ENCODE results near the gene MYDGF. TPM values are rescaled to one million over a fixed set of nuclear protein-coding genes. Genes with fewer than 3 reads are reported as not detected.

The MYDGF gene
- total and polyA plus RNA-seq, 9 of the 15 experiments (the other 6 are each of a cell fraction or from before 2014, with no cell fraction given) = 4.2 to 141 (median 82.1) TPM

DNA sequence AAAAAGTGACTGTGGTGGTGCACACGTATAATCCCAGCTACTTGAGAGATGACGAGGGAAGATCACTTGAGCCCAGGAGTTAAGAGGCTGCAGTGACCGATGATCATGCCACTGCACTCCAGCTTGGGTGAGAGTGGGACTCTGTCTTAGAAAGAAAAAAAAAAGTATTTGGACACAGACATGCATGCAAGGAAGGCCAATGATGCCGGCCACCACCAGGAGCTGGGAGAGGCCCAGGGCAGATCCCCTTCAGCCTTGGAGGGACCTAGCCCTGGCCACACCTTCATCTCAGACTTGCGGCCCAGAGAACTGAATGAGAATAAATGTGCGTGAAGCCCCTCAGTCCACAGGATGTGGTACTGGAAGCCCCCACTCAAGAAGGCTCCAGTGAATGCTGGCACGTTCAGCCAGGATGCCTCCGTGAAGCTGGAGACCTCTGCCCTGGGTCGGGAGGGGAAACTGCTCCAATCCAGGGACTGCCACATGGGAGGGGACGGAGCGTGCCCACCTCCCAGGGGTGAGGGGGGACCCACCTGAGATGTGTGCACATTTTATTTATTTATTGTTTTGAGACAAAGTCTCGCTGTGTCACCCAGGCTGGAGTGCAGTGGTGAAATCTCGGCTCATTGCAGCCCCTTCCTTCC lies 16.2 kb downstream of the MYDGF start:
- 86% methylated on average over 12 of the region's 13 CpGs for whole genome bisulfite sequencing (ENCODE audit: insufficient coverage, low coverage, missing lambda C conversion rate)
- intact Hi-C loops (cut with micrococcal nuclease) (no loop called here), in situ Hi-C loops (cut with MboI) (no loop called here)
- FAIRE-seq = no peak
- no peak overlapping the region for H3K4me2 ChIP-seq (ENCODE audit: insufficient read depth, low read length)
- no peak overlapping the region for H2AFZ ChIP-seq (ENCODE audit: low read depth, low read length)
- peaks cover 53% of the 10 kb centered on the region; the same call in 2 of the 3 replicates for H3K36me3 ChIP-seq (ENCODE audit: control insufficient read depth, insufficient read depth, low read length)
- ATAC-seq = no peak
- H3K27me3 ChIP-seq (ENCODE audit: control insufficient read depth in 2 of 2, insufficient read depth in 2 of 2, low read length in 2 of 2) = no peaks in the 10 kb centered on the region
- BruUV-seq (replicated peaks) = no TSS peak
- H3K4me1 ChIP-seq (replicated peaks in 1 of 2; ENCODE audit: control insufficient read depth in 2 of 2, insufficient read depth in 2 of 2, low read length in 2 of 2) = peaks cover 11 to 20% of the 10 kb centered on the region in 2 experiments; a peak in 3 of 5 replicates
- no peak overlapping the region for H3K27ac ChIP-seq (ENCODE audit: extremely low read depth, low read depth, low read length)
- H3K9me1 ChIP-seq (ENCODE audit: control insufficient read depth, insufficient read depth, low read length) = peaks cover 3% of the 10 kb centered on the region
- no peaks in the 10 kb centered on the region for H3K9me3 ChIP-seq (replicated peaks; ENCODE audit: control insufficient read depth, insufficient read depth, low read depth, low read length)
- ChIA-PET CTCF (ENCODE audit: low intra/inter-chr PET ratio) (interaction anchor here (0.6 kb wide), 1 partner anchor 375 kb away, joined by 3 read pairs; no protein-coding TSS in a partner anchor), POLR2A (interaction anchor here (0.6 to 2.1 kb wide), 8 partner anchors 10 to 489 kb away, joined by 3 to 5 read pairs (median 4); no protein-coding TSS in a partner anchor)
- DNase-seq (ENCODE audit: extremely low read depth in 1 of 4, low spot score in 3 of 4) = peak in 1 of 4 experiments; percentile 9
- no peaks in the 10 kb centered on the region for H3K79me2 ChIP-seq (ENCODE audit: control insufficient read depth, insufficient read depth, low read length)
- no peaks in the 10 kb centered on the region for H4K20me1 ChIP-seq (replicated peaks; ENCODE audit: control insufficient read depth, insufficient read depth, low read length)
- no peak overlapping the region for H3K9ac ChIP-seq (ENCODE audit: insufficient read depth in 1 of 2, low read depth in 2 of 2, low read length in 2 of 2)
- no peak overlapping the region for H3K4me3 ChIP-seq
- TF ChIP-seq, protein P1, sequence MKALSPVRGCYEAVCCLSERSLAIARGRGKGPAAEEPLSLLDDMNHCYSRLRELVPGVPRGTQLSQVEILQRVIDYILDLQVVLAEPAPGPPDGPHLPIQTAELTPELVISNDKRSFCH (CRISPR knock-in tag; IDR thresholded peaks at IDR 0.05) = no peak
- TF ChIP-seq, protein P1 (tag; IDR thresholded peaks at IDR 0.05) = no peak
- TF ChIP-seq TEAD1 (CRISPR knock-in tag; IDR thresholded peaks at IDR 0.05) (no peak), HNRNPUL1 (IDR thresholded peaks at IDR 0.05; ENCODE audit: low read length) (no peak), SMAD2 (IDR thresholded peaks at IDR 0.05; ENCODE audit: low read depth, low read length) (no peak), GTF2F1 (IDR thresholded peaks at IDR 0.05; ENCODE audit: low read depth, low read length) (no peak), MED1 (CRISPR knock-in tag; IDR thresholded peaks at IDR 0.05; ENCODE audit: borderline replicate concordance) (0 out of 2 replicates have a peak, but pooled peaks have one; percentile 51), POLR2G (IDR thresholded peaks at IDR 0.05; ENCODE audit: low read depth, low read length) (peak; percentile 61), KDM5B (IDR thresholded peaks at IDR 0.05; ENCODE audit: insufficient replicate concordance, low read depth, low read length) (no peak), HSF4 (CRISPR knock-in tag; IDR thresholded peaks at IDR 0.05; ENCODE audit: borderline replicate concordance) (no peak), SRSF1 (IDR thresholded peaks at IDR 0.05; ENCODE audit: low read depth, low read length) (no peak), LCOR (CRISPR knock-in tag; IDR thresholded peaks at IDR 0.05) (no peak)
- TF ChIP-seq, protein P2, sequence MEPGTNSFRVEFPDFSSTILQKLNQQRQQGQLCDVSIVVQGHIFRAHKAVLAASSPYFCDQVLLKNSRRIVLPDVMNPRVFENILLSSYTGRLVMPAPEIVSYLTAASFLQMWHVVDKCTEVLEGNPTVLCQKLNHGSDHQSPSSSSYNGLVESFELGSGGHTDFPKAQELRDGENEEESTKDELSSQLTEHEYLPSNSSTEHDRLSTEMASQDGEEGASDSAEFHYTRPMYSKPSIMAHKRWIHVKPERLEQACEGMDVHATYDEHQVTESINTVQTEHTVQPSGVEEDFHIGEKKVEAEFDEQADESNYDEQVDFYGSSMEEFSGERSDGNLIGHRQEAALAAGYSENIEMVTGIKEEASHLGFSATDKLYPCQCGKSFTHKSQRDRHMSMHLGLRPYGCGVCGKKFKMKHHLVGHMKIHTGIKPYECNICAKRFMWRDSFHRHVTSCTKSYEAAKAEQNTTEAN (CRISPR knock-in tag; IDR thresholded peaks at IDR 0.05) = no peak
- TF ChIP-seq, protein P3, sequence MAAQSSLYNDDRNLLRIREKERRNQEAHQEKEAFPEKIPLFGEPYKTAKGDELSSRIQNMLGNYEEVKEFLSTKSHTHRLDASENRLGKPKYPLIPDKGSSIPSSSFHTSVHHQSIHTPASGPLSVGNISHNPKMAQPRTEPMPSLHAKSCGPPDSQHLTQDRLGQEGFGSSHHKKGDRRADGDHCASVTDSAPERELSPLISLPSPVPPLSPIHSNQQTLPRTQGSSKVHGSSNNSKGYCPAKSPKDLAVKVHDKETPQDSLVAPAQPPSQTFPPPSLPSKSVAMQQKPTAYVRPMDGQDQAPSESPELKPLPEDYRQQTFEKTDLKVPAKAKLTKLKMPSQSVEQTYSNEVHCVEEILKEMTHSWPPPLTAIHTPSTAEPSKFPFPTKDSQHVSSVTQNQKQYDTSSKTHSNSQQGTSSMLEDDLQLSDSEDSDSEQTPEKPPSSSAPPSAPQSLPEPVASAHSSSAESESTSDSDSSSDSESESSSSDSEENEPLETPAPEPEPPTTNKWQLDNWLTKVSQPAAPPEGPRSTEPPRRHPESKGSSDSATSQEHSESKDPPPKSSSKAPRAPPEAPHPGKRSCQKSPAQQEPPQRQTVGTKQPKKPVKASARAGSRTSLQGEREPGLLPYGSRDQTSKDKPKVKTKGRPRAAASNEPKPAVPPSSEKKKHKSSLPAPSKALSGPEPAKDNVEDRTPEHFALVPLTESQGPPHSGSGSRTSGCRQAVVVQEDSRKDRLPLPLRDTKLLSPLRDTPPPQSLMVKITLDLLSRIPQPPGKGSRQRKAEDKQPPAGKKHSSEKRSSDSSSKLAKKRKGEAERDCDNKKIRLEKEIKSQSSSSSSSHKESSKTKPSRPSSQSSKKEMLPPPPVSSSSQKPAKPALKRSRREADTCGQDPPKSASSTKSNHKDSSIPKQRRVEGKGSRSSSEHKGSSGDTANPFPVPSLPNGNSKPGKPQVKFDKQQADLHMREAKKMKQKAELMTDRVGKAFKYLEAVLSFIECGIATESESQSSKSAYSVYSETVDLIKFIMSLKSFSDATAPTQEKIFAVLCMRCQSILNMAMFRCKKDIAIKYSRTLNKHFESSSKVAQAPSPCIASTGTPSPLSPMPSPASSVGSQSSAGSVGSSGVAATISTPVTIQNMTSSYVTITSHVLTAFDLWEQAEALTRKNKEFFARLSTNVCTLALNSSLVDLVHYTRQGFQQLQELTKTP (IDR thresholded peaks at IDR 0.05; ENCODE audit: low read depth in 1 of 2, partially characterized antibody in 2 of 2) = no peak

Measured in K562 (cell line).